ENCODE data around the gene CYB561A3. TPM values are rescaled to one million over a fixed set of nuclear protein-coding genes. Genes with fewer than 3 reads are reported as not detected.
A peak's percentile ranks its signal among the peaks of the same experiment; 100 is the strongest.
"Not testable (repeated sequence)": the region's sequence is repeated elsewhere in the genome, so short reads cannot be mapped to it uniquely, and the experiment has no call there.

The CYB561A3 gene
- total and polyA plus RNA-seq, 2 experiments from 2014 or later = 31.5 to 37.2 TPM

GRCh38 chr11:61384271-61385242, 22.9 kb upstream of the CYB561A3 start:
- Histone ChIP-seq H3K27ac (no peak overlapping the region), H3K9me3 (ENCODE audit: low read depth) (no peaks in the 10 kb centered on the region), H3K9me2 (replicated peaks; ENCODE audit: insufficient read depth) (no peaks in the 10 kb centered on the region), H3K79me2 (no peaks in the 10 kb centered on the region), H2AFZ (no peak overlapping the region), H4K20me1 (ENCODE audit: insufficient read depth, poor library complexity, severe bottlenecking) (no peaks in the 10 kb centered on the region), H3K4me1 (ENCODE audit: insufficient read depth) (no peaks in the 10 kb centered on the region), H3K4me2 (no peak overlapping the region), H3K36me3 (replicated peaks; ENCODE audit: insufficient read depth, low read depth) (no peaks in the 10 kb centered on the region), H3K27me3 (no peaks in the 10 kb centered on the region), H3K4me3 (no peak overlapping the region)
- WGBS (ENCODE audit: low lambda C conversion rate, missing lambda C conversion rate) = 85% methylated on average over 15 of the region's 15 CpGs
- peak; percentile 19 for DNase-seq (ENCODE audit: low spot score)
- TF ChIP-seq EZH2 (IDR thresholded peaks at IDR 0.05; ENCODE audit: borderline replicate concordance) (no peak), EZH2phosphoT487 (IDR thresholded peaks at IDR 0.05; ENCODE audit: low read depth, severe bottlenecking, unreplicated experiment) (no peak), CTCF (IDR thresholded peaks at IDR 0.05; ENCODE audit: poor library complexity) (no peak)

GRCh38 chr11:61383859-61384258, 22.2 kb upstream of the CYB561A3 start:
- not testable (repeated sequence) for H4K20me1 ChIP-seq (ENCODE audit: insufficient read depth, poor library complexity, severe bottlenecking); H3K36me3 ChIP-seq (replicated peaks; ENCODE audit: insufficient read depth, low read depth); H3K4me2 ChIP-seq; H3K9me3 ChIP-seq (ENCODE audit: low read depth); H3K27ac ChIP-seq; H3K27me3 ChIP-seq; H3K79me2 ChIP-seq; H2AFZ ChIP-seq; H3K9me2 ChIP-seq (replicated peaks; ENCODE audit: insufficient read depth); H3K4me1 ChIP-seq (ENCODE audit: insufficient read depth); DNase-seq (ENCODE audit: low spot score); H3K4me3 ChIP-seq
- WGBS (ENCODE audit: low lambda C conversion rate, missing lambda C conversion rate) = 90% methylated on average over 5 of the region's 5 CpGs

- TF ChIP-seq CTCF (IDR thresholded peaks at IDR 0.05; ENCODE audit: poor library complexity) (no peak), EZH2 (IDR thresholded peaks at IDR 0.05; ENCODE audit: borderline replicate concordance) (no peak), EZH2phosphoT487 (IDR thresholded peaks at IDR 0.05; ENCODE audit: low read depth, severe bottlenecking, unreplicated experiment) (no peak)
- Histone ChIP-seq H3K27me3 (no peaks in the 10 kb centered on the region), H3K36me3 (replicated peaks; ENCODE audit: insufficient read depth, low read depth) (no peaks in the 10 kb centered on the region), H3K9me2 (replicated peaks; ENCODE audit: insufficient read depth) (no peaks in the 10 kb centered on the region), H3K4me1 (ENCODE audit: insufficient read depth) (peaks cover 4% of the 10 kb centered on the region), H3K4me3 (no peak overlapping the region), H3K9me3 (ENCODE audit: low read depth) (no peaks in the 10 kb centered on the region), H3K79me2 (no peaks in the 10 kb centered on the region), H3K27ac (no peak overlapping the region), H3K4me2 (no peak overlapping the region), H4K20me1 (ENCODE audit: insufficient read depth, poor library complexity, severe bottlenecking) (no peaks in the 10 kb centered on the region), H2AFZ (no peak overlapping the region)
- DNase-seq (ENCODE audit: low spot score) = no peak
- WGBS (ENCODE audit: low lambda C conversion rate, missing lambda C conversion rate) = 99% methylated on average over 9 of the region's 9 CpGs
These were observed 19.2 kb upstream of the CYB561A3 start for GRCh38 chr11:61380884-61381283.

DNA sequence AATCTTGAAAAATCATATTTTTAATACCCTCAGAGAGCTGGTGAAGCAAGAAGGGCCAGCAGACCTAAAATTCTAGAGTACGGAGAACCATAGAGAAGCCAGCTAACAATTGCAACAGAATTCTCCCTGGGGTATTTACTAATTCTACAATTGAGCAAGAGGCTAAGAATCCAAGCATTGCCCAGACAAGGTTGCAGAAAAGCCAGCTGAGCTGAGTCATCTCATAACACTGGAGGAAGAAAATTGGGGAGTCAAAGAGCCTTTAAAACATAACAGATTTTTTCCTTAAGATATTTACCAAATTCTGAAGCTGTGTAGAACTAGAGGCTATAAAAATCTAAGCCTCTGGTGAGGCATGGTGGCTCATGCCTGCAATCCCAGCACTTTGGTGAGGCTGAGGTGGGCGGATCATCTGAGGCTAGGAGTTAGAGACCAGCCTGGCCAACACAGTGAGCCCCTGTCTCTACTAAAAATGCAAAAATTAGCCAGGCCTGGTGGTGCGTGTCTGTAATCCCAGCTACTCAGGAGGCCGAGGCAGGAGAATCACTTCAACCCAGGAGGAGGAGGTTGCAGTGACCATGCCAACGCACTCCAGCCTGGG, 17.1 kb upstream of the CYB561A3 start:
- no peak overlapping the region for H3K4me3 ChIP-seq
- H3K27me3 ChIP-seq = no peaks in the 10 kb centered on the region
- 84% methylated on average over 5 of the region's 5 CpGs for WGBS (ENCODE audit: low lambda C conversion rate, missing lambda C conversion rate)
- TF ChIP-seq CTCF (IDR thresholded peaks at IDR 0.05; ENCODE audit: poor library complexity) (no peak), EZH2phosphoT487 (IDR thresholded peaks at IDR 0.05; ENCODE audit: low read depth, severe bottlenecking, unreplicated experiment) (no peak), EZH2 (IDR thresholded peaks at IDR 0.05; ENCODE audit: borderline replicate concordance) (no peak)
- H3K4me2 ChIP-seq = no peak overlapping the region
- H3K9me2 ChIP-seq (replicated peaks; ENCODE audit: insufficient read depth) = no peaks in the 10 kb centered on the region
- H3K79me2 ChIP-seq = no peaks in the 10 kb centered on the region
- H3K36me3 ChIP-seq (replicated peaks; ENCODE audit: insufficient read depth, low read depth) = no peaks in the 10 kb centered on the region
- H3K27ac ChIP-seq = peak overlapping the region; percentile 66
- H3K9me3 ChIP-seq (ENCODE audit: low read depth) = no peaks in the 10 kb centered on the region
- DNase-seq (ENCODE audit: low spot score) = peak; percentile 65
- peaks cover 4% of the 10 kb centered on the region for H3K4me1 ChIP-seq (ENCODE audit: insufficient read depth)
- H4K20me1 ChIP-seq (ENCODE audit: insufficient read depth, poor library complexity, severe bottlenecking) = no peaks in the 10 kb centered on the region
- H2AFZ ChIP-seq = no peak overlapping the region
